ENCODE measurements around the gene IGSF10. TPM values are rescaled to one million over a fixed set of nuclear protein-coding genes. Genes with fewer than 3 reads are reported as not detected.
A peak's percentile ranks its signal among the peaks of the same experiment; 100 is the strongest.

Gene IGSF10
- total RNA-seq, 1 experiment from 2014 or later = 0.24 TPM

DNA sequence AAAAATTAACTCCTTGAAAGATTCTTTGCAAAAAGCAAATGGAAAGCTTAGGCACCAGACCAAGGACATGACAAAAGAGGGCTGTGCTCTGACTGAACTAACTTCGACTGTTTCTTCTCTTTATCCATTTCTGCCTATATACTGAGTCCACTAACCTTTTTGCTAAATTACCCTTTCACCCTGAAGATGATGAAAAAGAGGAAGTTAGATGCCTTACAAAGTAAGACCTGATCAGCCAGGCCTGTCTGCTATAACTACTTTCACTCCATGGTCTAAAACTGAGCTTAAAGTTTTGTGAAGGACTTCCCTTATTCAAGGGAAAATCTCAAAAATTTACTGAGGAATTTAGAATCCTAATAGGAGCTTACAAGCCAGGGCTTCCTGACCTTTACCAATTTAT is 6.2 kb upstream of the IGSF10 start:
- no TSS peak for BruUV-seq (replicated peaks)
- Mint-ChIP-seq H3K27ac (ENCODE audit: unreplicated experiment) (no peak overlapping the region), H3K4me3 (ENCODE audit: low read depth, unreplicated experiment) (no peak overlapping the region), H3K4me1 (ENCODE audit: low read depth, unreplicated experiment) (no peaks in the 10 kb centered on the region), H3K9me3 (ENCODE audit: low read depth, unreplicated experiment) (no peaks in the 10 kb centered on the region), H3K36me3 (ENCODE audit: insufficient read depth, unreplicated experiment) (no peaks in the 10 kb centered on the region), H3K27me3 (ENCODE audit: unreplicated experiment) (no peaks in the 10 kb centered on the region)
- intact Hi-C loops (cut with micrococcal nuclease; ENCODE audit: unreplicated experiment) = loop anchor here (5.0 kb wide), 1 partner anchor 355 kb away; no protein-coding TSS in a partner anchor
- no peak for DNase-seq
- TF ChIP-seq, protein P1, sequence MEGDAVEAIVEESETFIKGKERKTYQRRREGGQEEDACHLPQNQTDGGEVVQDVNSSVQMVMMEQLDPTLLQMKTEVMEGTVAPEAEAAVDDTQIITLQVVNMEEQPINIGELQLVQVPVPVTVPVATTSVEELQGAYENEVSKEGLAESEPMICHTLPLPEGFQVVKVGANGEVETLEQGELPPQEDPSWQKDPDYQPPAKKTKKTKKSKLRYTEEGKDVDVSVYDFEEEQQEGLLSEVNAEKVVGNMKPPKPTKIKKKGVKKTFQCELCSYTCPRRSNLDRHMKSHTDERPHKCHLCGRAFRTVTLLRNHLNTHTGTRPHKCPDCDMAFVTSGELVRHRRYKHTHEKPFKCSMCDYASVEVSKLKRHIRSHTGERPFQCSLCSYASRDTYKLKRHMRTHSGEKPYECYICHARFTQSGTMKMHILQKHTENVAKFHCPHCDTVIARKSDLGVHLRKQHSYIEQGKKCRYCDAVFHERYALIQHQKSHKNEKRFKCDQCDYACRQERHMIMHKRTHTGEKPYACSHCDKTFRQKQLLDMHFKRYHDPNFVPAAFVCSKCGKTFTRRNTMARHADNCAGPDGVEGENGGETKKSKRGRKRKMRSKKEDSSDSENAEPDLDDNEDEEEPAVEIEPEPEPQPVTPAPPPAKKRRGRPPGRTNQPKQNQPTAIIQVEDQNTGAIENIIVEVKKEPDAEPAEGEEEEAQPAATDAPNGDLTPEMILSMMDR (IDR thresholded peaks at IDR 0.05; ENCODE audit: unreplicated experiment) = no peak
- CTCF ChIA-PET = interaction anchor here (0.6 to 3.1 kb wide), 3 partner anchors 32 to 371 kb away, joined by 4 to 15 read pairs (median 9); no protein-coding TSS in a partner anchor

DNA sequence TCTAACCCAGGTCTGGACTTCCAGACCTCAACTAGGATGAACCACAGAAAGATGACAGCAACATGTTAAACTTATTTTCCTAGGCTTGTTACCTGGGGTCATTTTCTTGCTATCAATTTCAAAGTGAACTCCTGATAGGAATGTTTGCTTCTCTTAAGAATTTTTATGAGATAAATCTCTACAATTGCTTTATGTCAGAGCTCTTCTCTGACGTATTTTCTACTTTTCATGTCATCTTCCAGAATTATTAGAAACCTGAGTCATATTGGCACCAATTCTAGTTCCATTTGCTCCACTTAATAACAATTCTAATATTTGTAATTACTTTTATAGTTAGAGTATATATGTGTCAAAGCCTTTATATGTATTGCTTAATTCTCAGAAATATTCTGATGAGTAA is 2.1 kb upstream of the IGSF10 start:
- CTCF ChIA-PET = interaction anchor here (0.6 kb wide), 1 partner anchor 987 kb away, joined by 6 read pairs; no protein-coding TSS in a partner anchor
- Mint-ChIP-seq H3K4me1 (ENCODE audit: low read depth, unreplicated experiment) (no peaks in the 10 kb centered on the region), H3K4me3 (ENCODE audit: low read depth, unreplicated experiment) (no peak overlapping the region), H3K9me3 (ENCODE audit: low read depth, unreplicated experiment) (no peaks in the 10 kb centered on the region), H3K36me3 (ENCODE audit: insufficient read depth, unreplicated experiment) (peaks cover 9% of the 10 kb centered on the region), H3K27me3 (ENCODE audit: unreplicated experiment) (no peaks in the 10 kb centered on the region), H3K27ac (ENCODE audit: unreplicated experiment) (no peak overlapping the region)
- intact Hi-C loops (cut with micrococcal nuclease; ENCODE audit: unreplicated experiment) = no loop called here
- BruUV-seq (replicated peaks) = no TSS peak
- TF ChIP-seq, protein P1 (IDR thresholded peaks at IDR 0.05; ENCODE audit: unreplicated experiment) = no peak
- no peak for DNase-seq

GRCh38 chr3:151462278-151462780 is 1.5 kb upstream of the IGSF10 start:
- Mint-ChIP-seq H3K27me3 (ENCODE audit: unreplicated experiment) (no peaks in the 10 kb centered on the region), H3K36me3 (ENCODE audit: insufficient read depth, unreplicated experiment) (peaks cover 9% of the 10 kb centered on the region)
- CTCF ChIA-PET = interaction anchor here (0.6 kb wide), 1 partner anchor 236 kb away, joined by 4 read pairs; no protein-coding TSS in a partner anchor

GRCh38 chr3:151460228-151460627 is 633 bp downstream of the IGSF10 start:
- DNase-seq = no peak
- H3K27me3 Mint-ChIP-seq (ENCODE audit: unreplicated experiment) = no peaks in the 10 kb centered on the region
- H3K4me3 Mint-ChIP-seq (ENCODE audit: low read depth, unreplicated experiment) = peak overlapping the region; percentile 81
- TF ChIP-seq, protein P1 (IDR thresholded peaks at IDR 0.05; ENCODE audit: unreplicated experiment) = no peak
- intact Hi-C loops (cut with micrococcal nuclease; ENCODE audit: unreplicated experiment) = no loop called here
- CTCF ChIA-PET = interaction anchor here (0.7 to 0.9 kb wide), 2 partner anchors 8 to 377 kb away, joined by 3 to 4 read pairs; no protein-coding TSS in a partner anchor
- no peaks in the 10 kb centered on the region for H3K9me3 Mint-ChIP-seq (ENCODE audit: low read depth, unreplicated experiment)
- no peaks in the 10 kb centered on the region for H3K4me1 Mint-ChIP-seq (ENCODE audit: low read depth, unreplicated experiment)
- H3K27ac Mint-ChIP-seq (ENCODE audit: unreplicated experiment) = peak overlapping the region; percentile 27
- H3K36me3 Mint-ChIP-seq (ENCODE audit: insufficient read depth, unreplicated experiment) = peaks cover 9% of the 10 kb centered on the region
- no TSS peak for BruUV-seq (replicated peaks)

More at GRCh38 chr3:151462278-151462780, 1.5 kb upstream of the IGSF10 start:
- H3K4me3 Mint-ChIP-seq (ENCODE audit: low read depth, unreplicated experiment) = peak overlapping the region; percentile 81
- DNase-seq = no peak
- no peaks in the 10 kb centered on the region for H3K9me3 Mint-ChIP-seq (ENCODE audit: low read depth, unreplicated experiment)
- H3K27ac Mint-ChIP-seq (ENCODE audit: unreplicated experiment) = no peak overlapping the region
- no TSS peak for BruUV-seq (replicated peaks)
- intact Hi-C loops (cut with micrococcal nuclease; ENCODE audit: unreplicated experiment) = no loop called here
- H3K4me1 Mint-ChIP-seq (ENCODE audit: low read depth, unreplicated experiment) = no peaks in the 10 kb centered on the region
- TF ChIP-seq, protein P1 (IDR thresholded peaks at IDR 0.05; ENCODE audit: unreplicated experiment) = no peak

Data from Calu3 (cell line).